ENCODE results near the gene PPL.
A peak's percentile ranks its signal among the peaks of the same experiment; 100 is the strongest.
"Not testable (repeated sequence)": the region's sequence is repeated elsewhere in the genome, so short reads cannot be mapped to it uniquely, and the experiment has no call there.

Gene PPL

GRCh38 chr16:4968879-4969483 lies 32.0 kb upstream of the PPL start:
- H3K27me3 Mint-ChIP-seq (ENCODE audit: low read depth) = no peaks in the 10 kb centered on the region
- H3K4me1 Mint-ChIP-seq (ENCODE audit: low read depth) = no peaks in the 10 kb centered on the region
- no peaks in the 10 kb centered on the region for H3K36me3 Mint-ChIP-seq (ENCODE audit: low read depth)
- peaks cover 7% of the 10 kb centered on the region for H3K9me3 Mint-ChIP-seq
- no peak overlapping the region for H3K4me3 Mint-ChIP-seq
- H3K27ac Mint-ChIP-seq = no peak overlapping the region

DNA sequence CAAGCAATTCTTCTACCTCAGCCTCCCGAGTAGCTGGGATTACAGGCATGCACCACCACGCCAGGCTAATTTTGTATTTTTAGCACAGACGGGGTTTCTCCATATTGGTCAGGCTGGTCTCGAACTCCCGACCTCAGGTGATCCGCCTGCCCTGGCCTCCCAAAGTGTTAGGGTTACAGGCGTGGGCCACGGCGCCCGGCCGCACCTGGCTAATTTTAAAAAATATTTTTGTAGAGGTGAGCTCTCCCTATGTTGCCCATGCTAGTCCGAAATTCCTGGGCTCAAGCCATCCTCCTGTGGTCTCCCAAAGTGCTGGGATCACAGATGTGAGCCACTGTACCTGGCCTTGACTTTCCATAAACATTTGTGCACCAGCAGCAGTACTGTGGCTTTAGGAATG lies 31.3 kb upstream of the PPL start:
- not testable (repeated sequence) for H3K4me1 Mint-ChIP-seq (ENCODE audit: low read depth); H3K27ac Mint-ChIP-seq; H3K9me3 Mint-ChIP-seq; H3K4me3 Mint-ChIP-seq; H3K36me3 Mint-ChIP-seq (ENCODE audit: low read depth); H3K27me3 Mint-ChIP-seq (ENCODE audit: low read depth)

DNA sequence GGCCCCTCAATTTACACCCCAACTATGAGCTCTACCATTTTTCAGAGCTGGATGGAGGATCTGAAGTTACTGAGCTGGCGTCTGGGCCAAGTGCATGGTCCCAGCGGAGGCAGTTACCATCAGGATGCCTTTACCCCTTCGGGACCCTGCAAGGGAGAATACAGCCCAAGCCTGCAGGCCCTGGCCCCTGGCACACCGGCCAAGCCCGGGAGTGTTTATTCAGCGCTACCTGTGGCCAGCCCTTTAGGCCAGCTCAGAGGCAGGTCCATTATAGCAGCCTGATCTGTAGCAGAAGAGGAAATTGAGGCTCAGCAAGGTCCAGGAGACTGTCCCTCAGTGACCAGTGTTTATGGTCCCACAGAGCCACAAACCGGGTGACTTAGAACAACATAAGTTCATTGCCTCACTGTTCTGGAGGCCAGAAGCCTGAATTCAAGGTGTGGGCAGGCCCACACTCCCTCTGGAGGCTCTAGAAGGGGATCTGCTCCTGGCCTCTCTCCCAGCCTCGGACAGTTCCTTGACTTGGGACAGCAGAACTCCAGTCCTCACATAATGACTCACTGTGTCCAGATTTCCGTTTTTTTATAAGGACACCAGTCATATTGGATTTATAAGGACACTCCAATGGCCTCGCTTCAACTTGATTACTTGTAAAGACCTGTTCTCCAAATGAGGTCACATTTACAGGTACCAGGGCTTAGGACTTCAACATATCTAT lies 29.9 kb upstream of the PPL start:
- Mint-ChIP-seq H3K27me3 (ENCODE audit: low read depth) (no peaks in the 10 kb centered on the region), H3K4me1 (ENCODE audit: low read depth) (no peaks in the 10 kb centered on the region), H3K9me3 (no peaks in the 10 kb centered on the region), H3K36me3 (ENCODE audit: low read depth) (no peaks in the 10 kb centered on the region), H3K4me3 (no peak overlapping the region), H3K27ac (no peak overlapping the region)

- H3K36me3 Mint-ChIP-seq (ENCODE audit: low read depth); H3K4me3 Mint-ChIP-seq: not testable (repeated sequence)
These were observed 26.6 kb upstream of the PPL start for GRCh38 chr16:4963527-4963926.

GRCh38 chr16:4962716-4963115 lies 25.8 kb upstream of the PPL start:
- Mint-ChIP-seq H3K4me1 (ENCODE audit: low read depth) (peaks cover 5% of the 10 kb centered on the region), H3K27me3 (ENCODE audit: low read depth) (peaks cover 13% of the 10 kb centered on the region), H3K36me3 (ENCODE audit: low read depth) (no peaks in the 10 kb centered on the region), H3K9me3 (no peaks in the 10 kb centered on the region), H3K27ac (no peak overlapping the region), H3K4me3 (no peak overlapping the region)

More at GRCh38 chr16:4963527-4963926, 26.6 kb upstream of the PPL start:
- not testable (repeated sequence) for H3K27ac Mint-ChIP-seq; H3K4me1 Mint-ChIP-seq (ENCODE audit: low read depth); H3K27me3 Mint-ChIP-seq (ENCODE audit: low read depth); H3K9me3 Mint-ChIP-seq

DNA sequence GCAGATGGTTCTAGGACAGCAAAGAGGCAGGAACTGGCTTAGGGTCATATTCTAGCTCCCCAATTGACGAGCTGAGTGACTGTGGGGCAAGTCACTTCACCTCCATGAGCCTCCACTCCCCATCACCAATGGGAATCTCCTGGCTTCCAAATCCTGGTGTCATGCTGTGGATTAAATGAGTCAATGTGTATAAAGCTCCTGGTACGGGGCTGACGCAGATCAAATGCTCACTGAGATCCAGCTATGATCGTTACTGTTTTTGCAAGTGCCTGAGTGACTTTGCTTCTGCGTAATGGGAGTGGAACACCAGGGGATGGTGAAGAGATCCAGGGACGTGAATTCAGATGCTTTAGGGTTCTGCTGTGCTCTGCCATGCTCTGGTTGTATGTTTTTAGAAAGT lies 23.6 kb upstream of the PPL start:
- H3K27me3 Mint-ChIP-seq (ENCODE audit: low read depth) = peaks cover 26% of the 10 kb centered on the region
- H3K4me3 Mint-ChIP-seq = no peak overlapping the region
- H3K36me3 Mint-ChIP-seq (ENCODE audit: low read depth) = no peaks in the 10 kb centered on the region
- H3K9me3 Mint-ChIP-seq = no peaks in the 10 kb centered on the region
- H3K4me1 Mint-ChIP-seq (ENCODE audit: low read depth) = peaks cover 16% of the 10 kb centered on the region
- H3K27ac Mint-ChIP-seq = no peak overlapping the region

DNA sequence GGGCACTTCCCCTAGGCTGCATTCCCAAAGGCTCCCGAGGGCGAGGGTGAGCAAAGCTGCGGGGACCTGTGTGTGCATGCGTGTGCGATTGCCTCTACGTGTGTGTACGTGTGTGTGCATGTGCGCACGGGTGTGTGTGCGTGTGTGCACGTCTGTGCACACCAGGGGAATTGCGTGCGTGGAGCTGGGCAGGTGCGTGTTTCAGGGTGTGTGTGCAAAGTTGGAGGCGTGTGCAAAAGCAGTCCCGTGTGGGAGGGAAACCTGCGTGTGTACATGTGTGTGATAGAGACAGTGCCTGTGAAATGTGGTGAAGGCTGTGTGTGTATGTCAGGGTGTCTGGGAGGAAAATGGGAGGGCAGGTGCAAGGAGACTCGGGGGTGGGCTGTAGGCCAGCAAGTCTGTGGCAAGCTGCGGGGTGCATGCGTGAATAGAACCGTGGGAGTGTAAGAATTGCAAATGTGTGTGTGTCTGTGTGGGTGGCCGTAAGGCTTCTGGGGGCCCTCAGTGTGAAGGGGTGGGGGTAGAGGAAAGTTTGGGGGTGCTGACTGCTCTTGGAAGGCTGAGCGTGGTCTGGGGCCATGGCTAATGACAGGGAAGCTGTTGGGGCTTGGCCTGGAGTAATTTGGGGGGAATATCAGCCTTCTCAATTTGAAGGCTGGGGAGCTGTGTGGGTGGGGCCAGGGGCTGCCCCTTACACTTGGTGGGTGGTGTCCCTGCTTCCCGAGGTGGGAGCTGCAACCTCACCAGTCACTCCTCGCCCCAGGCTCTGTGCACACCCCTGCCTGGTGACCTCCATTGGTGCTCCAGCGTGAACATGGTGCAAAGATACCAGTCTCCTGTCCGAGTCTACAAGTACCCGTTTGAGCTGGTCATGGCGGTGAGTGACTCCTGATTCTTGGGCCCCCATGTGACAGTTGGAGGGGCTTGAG lies 21.8 kb upstream of the PPL start:
- no peaks in the 10 kb centered on the region for H3K36me3 Mint-ChIP-seq (ENCODE audit: low read depth)
- H3K4me3 Mint-ChIP-seq = peak overlapping the region; percentile 88
- H3K27me3 Mint-ChIP-seq (ENCODE audit: low read depth) = peaks cover 32% of the 10 kb centered on the region
- H3K27ac Mint-ChIP-seq = no peak overlapping the region
- peaks cover 16% of the 10 kb centered on the region for H3K4me1 Mint-ChIP-seq (ENCODE audit: low read depth)
- H3K9me3 Mint-ChIP-seq = no peaks in the 10 kb centered on the region

- Mint-ChIP-seq H3K27ac (no peak within 1 kb of the TSS), H3K36me3 (ENCODE audit: low read depth) (no peaks in the 10 kb centered on the region), H3K4me1 (ENCODE audit: low read depth) (peaks cover 16% of the 10 kb centered on the region), H3K9me3 (no peaks in the 10 kb centered on the region), H3K27me3 (ENCODE audit: low read depth) (peaks cover 32% of the 10 kb centered on the region), H3K4me3 (peak within 1 kb of the TSS; percentile 88)
These were observed 21.0 kb upstream of the PPL start, which contains the start of gene SEC14L5 for GRCh38 chr16:4957720-4958509. TSS of gene SEC14L5 (plus strand) at chr16:4958330. CDS start at chr16:4959324, 994 bp downstream.

DNA sequence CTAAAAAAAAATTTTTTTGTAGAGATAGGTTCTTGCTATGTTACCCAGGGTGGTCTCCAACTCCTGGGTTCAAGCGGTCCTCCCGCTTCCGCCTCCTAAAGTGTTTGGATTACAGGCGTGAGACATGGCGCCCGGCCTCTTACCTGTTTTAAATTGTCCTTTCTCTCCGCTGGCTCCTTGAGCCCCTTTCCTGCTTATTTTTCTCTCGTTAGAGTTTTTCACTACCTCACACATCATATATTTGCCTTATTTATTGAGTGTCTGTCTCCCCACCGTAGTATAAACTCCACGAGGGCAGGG lies 20.4 kb upstream of the PPL start:
- Mint-ChIP-seq H3K36me3 (ENCODE audit: low read depth) (no peaks in the 10 kb centered on the region), H3K27me3 (ENCODE audit: low read depth) (peaks cover 32% of the 10 kb centered on the region), H3K27ac (no peak overlapping the region), H3K9me3 (no peaks in the 10 kb centered on the region), H3K4me1 (ENCODE audit: low read depth) (peaks cover 16% of the 10 kb centered on the region), H3K4me3 (peak overlapping the region; percentile 88)

DNA sequence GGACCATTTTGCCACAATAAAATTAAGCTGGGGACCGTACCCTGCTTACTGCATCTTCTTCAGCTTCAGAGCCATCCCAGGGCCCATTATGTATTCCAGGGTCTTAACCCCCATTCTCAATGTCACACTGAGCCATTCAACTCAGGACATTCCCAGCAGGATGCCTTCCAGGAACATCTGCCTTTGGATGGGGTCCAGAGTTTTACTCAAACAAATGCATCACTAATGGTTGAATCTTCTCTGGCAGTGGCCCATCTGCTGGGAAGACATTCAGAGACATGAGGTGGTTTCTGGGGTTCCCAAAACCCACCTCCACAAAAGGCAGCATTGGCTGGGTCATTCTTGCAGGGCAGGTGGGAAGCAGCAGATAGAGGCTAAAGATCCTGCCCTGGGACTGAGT lies 17.8 kb upstream of the PPL start:
- Mint-ChIP-seq H3K27ac (no peak overlapping the region), H3K4me3 (no peak overlapping the region), H3K9me3 (no peaks in the 10 kb centered on the region), H3K4me1 (ENCODE audit: low read depth) (peaks cover 16% of the 10 kb centered on the region), H3K36me3 (ENCODE audit: low read depth) (no peaks in the 10 kb centered on the region), H3K27me3 (ENCODE audit: low read depth) (peaks cover 31% of the 10 kb centered on the region)

DNA sequence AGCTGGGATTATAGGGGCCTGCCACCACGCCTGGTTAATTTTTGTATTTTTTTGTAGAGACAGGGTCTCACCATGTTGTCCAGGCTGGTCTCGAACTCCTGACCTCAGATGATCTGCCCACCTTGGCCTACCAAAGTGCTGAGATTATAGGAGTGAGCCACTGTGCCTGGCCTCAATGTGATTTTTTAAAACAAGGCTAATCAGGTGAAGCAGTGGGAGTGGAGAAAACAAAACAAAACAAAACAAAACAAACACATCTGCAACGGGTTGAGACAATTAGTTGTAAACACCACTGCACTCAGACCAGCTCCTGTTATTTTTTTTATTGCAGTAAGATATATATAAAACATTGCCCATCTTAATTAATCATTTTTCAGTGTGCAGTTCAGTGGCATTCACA lies 14.6 kb upstream of the PPL start:
- H3K36me3 Mint-ChIP-seq (ENCODE audit: low read depth); H3K9me3 Mint-ChIP-seq; H3K4me1 Mint-ChIP-seq (ENCODE audit: low read depth); H3K4me3 Mint-ChIP-seq; H3K27ac Mint-ChIP-seq: not testable (repeated sequence)
- peaks cover 18% of the 10 kb centered on the region for H3K27me3 Mint-ChIP-seq (ENCODE audit: low read depth)

GRCh38 chr16:4949986-4950385 lies 13.0 kb upstream of the PPL start:
- peaks cover 8% of the 10 kb centered on the region for H3K27me3 Mint-ChIP-seq (ENCODE audit: low read depth)

GRCh38 chr16:4948903-4949766 lies 12.2 kb upstream of the PPL start:
- Mint-ChIP-seq H3K9me3 (no peaks in the 10 kb centered on the region), H3K27ac (peak overlapping the region; percentile 43), H3K27me3 (ENCODE audit: low read depth) (peaks cover 5% of the 10 kb centered on the region), H3K4me3 (no peak overlapping the region), H3K4me1 (ENCODE audit: low read depth) (no peaks in the 10 kb centered on the region), H3K36me3 (ENCODE audit: low read depth) (no peaks in the 10 kb centered on the region)

More at GRCh38 chr16:4949986-4950385, 13.0 kb upstream of the PPL start:
- Mint-ChIP-seq H3K36me3 (ENCODE audit: low read depth) (no peaks in the 10 kb centered on the region), H3K4me1 (ENCODE audit: low read depth) (no peaks in the 10 kb centered on the region), H3K27ac (no peak overlapping the region), H3K4me3 (no peak overlapping the region), H3K9me3 (no peaks in the 10 kb centered on the region)

Data from T-helper 1 cell treated with Interleukin-12 subunit alpha and Interleukin-12 subunit beta and Interleukin-4 antibody, amounts not matched to agents 30 μg/mL and 1 μg/mL, for 36 hours (primary cell).